ENCODE results near the gene MIS12.

Gene MIS12

DNA sequence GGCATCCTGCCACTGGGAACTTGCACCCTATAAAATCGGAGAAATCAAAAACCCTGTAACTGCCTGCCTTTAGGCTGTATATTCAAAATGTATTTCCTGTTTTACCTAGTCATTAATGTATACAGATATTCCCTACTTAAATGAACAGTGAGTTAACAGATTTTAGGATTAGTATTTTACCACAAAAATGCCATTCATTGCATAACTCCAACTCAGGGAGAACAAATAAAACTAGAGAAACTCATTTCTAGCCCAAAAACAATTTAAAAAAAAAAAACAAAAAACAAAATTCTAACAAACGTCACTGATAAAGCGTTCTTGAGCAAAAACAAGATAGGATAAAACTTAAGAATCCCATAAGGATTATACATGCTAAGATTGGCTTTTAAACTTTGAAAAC lies 13.9 kb upstream of the MIS12 start:
- Histone ChIP-seq H2BK5ac (ENCODE audit: low read depth, low read length, poor library complexity, severe bottlenecking) (no peak overlapping the region), H3K9ac (ENCODE audit: low read length) (no peak overlapping the region), H3K9me3 (ENCODE audit: control insufficient read depth, low read length) (no peaks in the 10 kb centered on the region), H3K4me3 (ENCODE audit: insufficient read depth in 1 of 2, low read depth in 1 of 2, low read length in 2 of 2) (no peak overlapping the region), H2BK12ac (ENCODE audit: low read length in 2 of 2) (no peak overlapping the region), H2AK5ac (ENCODE audit: low read length, severe bottlenecking) (no peak overlapping the region), H3K4me2 (ENCODE audit: low read length, poor library complexity, severe bottlenecking) (no peak overlapping the region), H3K27me3 (ENCODE audit: control insufficient read depth in 1 of 2, insufficient read depth in 1 of 2, low read length in 2 of 2) (no peaks in the 10 kb centered on the region), H3K4me1 (ENCODE audit: control insufficient read depth, insufficient read depth, low read depth, low read length) (peaks cover 1% of the 10 kb centered on the region), H3K4ac (ENCODE audit: low read depth in 1 of 2, low read length in 2 of 2) (no peak overlapping the region), H3K23ac (ENCODE audit: low read length in 2 of 2) (no peak overlapping the region), H2AFZ (ENCODE audit: low read depth, low read length) (no peak overlapping the region), H3K36me3 (ENCODE audit: control insufficient read depth in 1 of 2, insufficient read depth in 2 of 2, low read depth in 1 of 2, low read length in 2 of 2) (peaks cover 11 to 60% of the 10 kb centered on the region in 2 experiments), H3K14ac (ENCODE audit: low read length in 2 of 2) (no peak overlapping the region), H2BK15ac (ENCODE audit: low read depth, poor library complexity, severe bottlenecking) (no peak overlapping the region), H3K27ac (ENCODE audit: low read length, poor library complexity, severe bottlenecking) (no peak overlapping the region), H3K18ac (ENCODE audit: low read depth in 1 of 2, low read length in 2 of 2) (no peak overlapping the region), H3K79me1 (replicated peaks; ENCODE audit: low read length, poor library complexity, severe bottlenecking) (peaks cover 11% of the 10 kb centered on the region), H2BK120ac (ENCODE audit: low read depth, low read length) (no peak overlapping the region), H4K8ac (ENCODE audit: low read length) (no peak overlapping the region), H4K91ac (ENCODE audit: low read length) (no peak overlapping the region)
- 96% methylated on average over 2 of the region's 3 CpGs for WGBS
- no peak for DNase-seq

DNA sequence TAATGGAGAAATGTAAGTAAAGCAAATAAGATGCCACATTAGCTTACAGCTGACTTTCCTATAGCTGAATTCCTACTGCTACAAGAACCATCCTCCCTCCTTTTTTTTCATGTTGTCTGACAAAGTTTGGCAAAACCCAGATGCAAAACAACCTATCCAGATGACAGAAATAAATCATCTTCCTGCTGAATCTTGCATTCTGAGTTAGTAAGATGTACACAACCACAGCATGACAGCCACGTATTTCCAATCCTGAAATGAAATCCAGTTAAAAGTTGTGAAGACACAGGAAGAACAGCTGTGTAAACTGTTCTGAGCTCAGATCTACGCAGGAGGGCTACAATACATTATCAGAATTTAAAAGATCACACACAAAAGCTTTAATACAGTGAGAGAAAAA lies 12.5 kb upstream of the MIS12 start:
- Histone ChIP-seq H3K27me3 (ENCODE audit: control insufficient read depth in 1 of 2, insufficient read depth in 1 of 2, low read length in 2 of 2) (no peaks in the 10 kb centered on the region), H3K79me1 (replicated peaks; ENCODE audit: low read length, poor library complexity, severe bottlenecking) (peaks cover 17% of the 10 kb centered on the region)
- WGBS = 89% methylated on average over 1 of the region's 2 CpGs

DNA sequence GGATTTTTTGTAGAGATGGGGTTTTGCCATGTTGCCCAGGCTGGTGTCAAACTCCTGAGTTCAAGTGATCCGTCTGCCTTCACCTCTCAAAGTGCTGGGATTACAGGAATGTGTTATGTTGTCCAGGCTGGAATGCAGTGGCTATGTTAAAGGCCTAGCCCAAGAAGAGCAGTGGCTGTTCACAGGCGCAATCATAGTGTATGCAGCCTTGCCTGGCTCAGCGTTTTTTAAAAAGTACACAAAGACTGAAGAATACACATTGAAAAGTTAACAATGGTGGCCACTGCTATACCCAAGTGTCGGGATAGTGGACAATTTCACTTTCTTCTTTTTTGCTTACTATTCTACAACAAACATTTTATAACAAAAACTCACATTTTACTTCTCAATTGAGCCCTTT lies 7.4 kb upstream of the MIS12 start:
- Histone ChIP-seq H3K4me2 (ENCODE audit: low read length, poor library complexity, severe bottlenecking) (no peak overlapping the region), H2BK5ac (ENCODE audit: low read depth, low read length, poor library complexity, severe bottlenecking) (no peak overlapping the region), H3K4me3 (ENCODE audit: insufficient read depth in 1 of 2, low read depth in 1 of 2, low read length in 2 of 2) (no peak overlapping the region), H2BK120ac (ENCODE audit: low read depth, low read length) (no peak overlapping the region), H3K9me3 (ENCODE audit: control insufficient read depth, low read length) (peaks cover 6% of the 10 kb centered on the region), H3K36me3 (ENCODE audit: control insufficient read depth in 1 of 2, insufficient read depth in 2 of 2, low read depth in 1 of 2, low read length in 2 of 2) (peaks cover 30 to 96% of the 10 kb centered on the region in 2 experiments), H3K4ac (ENCODE audit: low read depth in 1 of 2, low read length in 2 of 2) (no peak overlapping the region), H3K9ac (ENCODE audit: low read length) (no peak overlapping the region), H3K79me1 (replicated peaks; ENCODE audit: low read length, poor library complexity, severe bottlenecking) (peaks cover 35% of the 10 kb centered on the region), H2AK5ac (ENCODE audit: low read length, severe bottlenecking) (no peak overlapping the region), H2AFZ (ENCODE audit: low read depth, low read length) (no peak overlapping the region), H3K14ac (ENCODE audit: low read length in 2 of 2) (no peak overlapping the region), H3K27ac (ENCODE audit: low read length, poor library complexity, severe bottlenecking) (no peak overlapping the region), H4K91ac (ENCODE audit: low read length) (no peak overlapping the region), H4K8ac (ENCODE audit: low read length) (no peak overlapping the region), H3K23ac (ENCODE audit: low read length in 2 of 2) (no peak overlapping the region), H3K18ac (ENCODE audit: low read depth in 1 of 2, low read length in 2 of 2) (no peak overlapping the region), H2BK15ac (ENCODE audit: low read depth, poor library complexity, severe bottlenecking) (no peak overlapping the region), H2BK12ac (ENCODE audit: low read length in 2 of 2) (no peak overlapping the region), H3K4me1 (ENCODE audit: control insufficient read depth, insufficient read depth, low read depth, low read length) (no peaks in the 10 kb centered on the region), H3K27me3 (ENCODE audit: control insufficient read depth in 1 of 2, insufficient read depth in 1 of 2, low read length in 2 of 2) (no peaks in the 10 kb centered on the region)
- DNase-seq = no peak
- WGBS = 96% methylated on average over 4 of the region's 4 CpGs

More for the DNA sequence above, 12.5 kb upstream of the MIS12 start:
- no peak overlapping the region for H3K4ac ChIP-seq (ENCODE audit: low read depth in 1 of 2, low read length in 2 of 2)
- no peak overlapping the region for H3K23ac ChIP-seq (ENCODE audit: low read length in 2 of 2)
- no peak overlapping the region for H3K9ac ChIP-seq (ENCODE audit: low read length)
- H4K91ac ChIP-seq (ENCODE audit: low read length) = no peak overlapping the region
- H3K18ac ChIP-seq (ENCODE audit: low read depth in 1 of 2, low read length in 2 of 2) = no peak overlapping the region
- no peak overlapping the region for H2BK5ac ChIP-seq (ENCODE audit: low read depth, low read length, poor library complexity, severe bottlenecking)
- no peak overlapping the region for H3K27ac ChIP-seq (ENCODE audit: low read length, poor library complexity, severe bottlenecking)
- DNase-seq = no peak
- H3K9me3 ChIP-seq (ENCODE audit: control insufficient read depth, low read length) = peaks cover 6% of the 10 kb centered on the region
- no peak overlapping the region for H2BK12ac ChIP-seq (ENCODE audit: low read length in 2 of 2)
- no peak overlapping the region for H2AFZ ChIP-seq (ENCODE audit: low read depth, low read length)
- no peak overlapping the region for H2BK15ac ChIP-seq (ENCODE audit: low read depth, poor library complexity, severe bottlenecking)
- H2AK5ac ChIP-seq (ENCODE audit: low read length, severe bottlenecking) = no peak overlapping the region
- H4K8ac ChIP-seq (ENCODE audit: low read length) = no peak overlapping the region
- no peak overlapping the region for H3K14ac ChIP-seq (ENCODE audit: low read length in 2 of 2)
- H3K4me3 ChIP-seq (ENCODE audit: insufficient read depth in 1 of 2, low read depth in 1 of 2, low read length in 2 of 2) = no peak overlapping the region
- peaks cover 19 to 74% of the 10 kb centered on the region in 2 experiments for H3K36me3 ChIP-seq (ENCODE audit: control insufficient read depth in 1 of 2, insufficient read depth in 2 of 2, low read depth in 1 of 2, low read length in 2 of 2)
- no peak overlapping the region for H3K4me2 ChIP-seq (ENCODE audit: low read length, poor library complexity, severe bottlenecking)
- no peak overlapping the region for H2BK120ac ChIP-seq (ENCODE audit: low read depth, low read length)
- peaks cover 1% of the 10 kb centered on the region for H3K4me1 ChIP-seq (ENCODE audit: control insufficient read depth, insufficient read depth, low read depth, low read length)

DNA sequence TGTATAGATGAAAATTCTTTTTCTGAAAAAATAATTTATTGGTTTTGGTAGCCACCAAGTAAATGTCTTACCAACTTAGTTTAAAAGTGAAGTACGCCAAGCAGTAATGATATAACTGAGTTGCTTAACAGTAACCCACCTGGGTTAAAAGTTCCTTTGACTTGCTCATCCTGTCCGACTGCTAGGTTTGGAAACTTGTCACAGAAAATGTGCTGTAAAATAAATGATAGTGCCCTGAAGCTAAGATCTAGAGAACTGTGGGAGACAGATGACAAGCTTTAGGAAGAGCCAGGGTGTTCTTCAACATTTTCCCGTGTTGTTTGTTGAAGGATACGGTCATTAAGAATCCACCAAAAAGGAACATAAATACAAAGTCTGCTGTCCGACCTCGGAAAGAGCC lies 5.4 kb upstream of the MIS12 start:
- Histone ChIP-seq H3K18ac (ENCODE audit: low read depth in 1 of 2, low read length in 2 of 2) (no peak overlapping the region), H3K4me2 (ENCODE audit: low read length, poor library complexity, severe bottlenecking) (no peak overlapping the region), H3K27ac (ENCODE audit: low read length, poor library complexity, severe bottlenecking) (no peak overlapping the region), H3K79me1 (replicated peaks; ENCODE audit: low read length, poor library complexity, severe bottlenecking) (peaks cover 35% of the 10 kb centered on the region), H2BK5ac (ENCODE audit: low read depth, low read length, poor library complexity, severe bottlenecking) (no peak overlapping the region), H4K91ac (ENCODE audit: low read length) (no peak overlapping the region), H2BK15ac (ENCODE audit: low read depth, poor library complexity, severe bottlenecking) (no peak overlapping the region), H3K4me1 (ENCODE audit: control insufficient read depth, insufficient read depth, low read depth, low read length) (no peaks in the 10 kb centered on the region), H3K27me3 (ENCODE audit: control insufficient read depth in 1 of 2, insufficient read depth in 1 of 2, low read length in 2 of 2) (no peaks in the 10 kb centered on the region), H3K14ac (ENCODE audit: low read length in 2 of 2) (no peak overlapping the region), H2AK5ac (ENCODE audit: low read length, severe bottlenecking) (no peak overlapping the region), H2BK120ac (ENCODE audit: low read depth, low read length) (no peak overlapping the region), H2BK12ac (ENCODE audit: low read length in 2 of 2) (no peak overlapping the region), H3K4ac (ENCODE audit: low read depth in 1 of 2, low read length in 2 of 2) (no peak overlapping the region), H3K36me3 (ENCODE audit: control insufficient read depth in 1 of 2, insufficient read depth in 2 of 2, low read depth in 1 of 2, low read length in 2 of 2) (peaks cover 24 to 89% of the 10 kb centered on the region in 2 experiments), H2AFZ (ENCODE audit: low read depth, low read length) (no peak overlapping the region), H4K8ac (ENCODE audit: low read length) (no peak overlapping the region), H3K9me3 (ENCODE audit: control insufficient read depth, low read length) (peaks cover 6% of the 10 kb centered on the region), H3K4me3 (ENCODE audit: insufficient read depth in 1 of 2, low read depth in 1 of 2, low read length in 2 of 2) (no peak overlapping the region), H3K23ac (ENCODE audit: low read length in 2 of 2) (no peak overlapping the region), H3K9ac (ENCODE audit: low read length) (no peak overlapping the region)
- WGBS = over 99% methylated on average over 6 of the region's 6 CpGs
- DNase-seq = no peak
